Activated naive CD8-positive, alpha-beta T cell treated with anti-CD3 and anti-CD28 coated beads, Interleukin-2, amount 50 U/mL, for 16 hours (primary cell): Measurements from ENCODE around the gene ZNF804B.

Experiments
- DNase-seq: peaks from one replicate; pipeline ENCODE4 v3.0.0-alpha.2; 2020; ENCODE audit warnings: low read depth, low spot score

Gene ZNF804B

GRCh38 chr7:88759230-88760135 is at the start of gene ZNF804B:
Gene ZNF804B, plus strand, starts transcription at chr7:88759700. Its CDS starts 277 bp downstream, at chr7:88759977.
- no peak for DNase-seq

- DNase-seq: no peak
Observed at GRCh38 chr7:88735920-88736319, 23.6 kb upstream of the ZNF804B start.

GRCh38 chr7:88737632-88738031 is 21.9 kb upstream of the ZNF804B start:
- no peak for DNase-seq

GRCh38 chr7:88746126-88746525 is 13.4 kb upstream of the ZNF804B start:
- no peak for DNase-seq

- no peak for DNase-seq
Observed at GRCh38 chr7:88756802-88757201, 2.7 kb upstream of the ZNF804B start.

- DNase-seq: no peak
Observed at GRCh38 chr7:88757371-88757770, 2.1 kb upstream of the ZNF804B start.

GRCh38 chr7:88758381-88759229 is 895 bp upstream of the ZNF804B start:
- DNase-seq: no peak

- no peak for DNase-seq
Observed at GRCh38 chr7:88760136-88760515, 626 bp downstream of the ZNF804B start.

- DNase-seq: no peak
Observed at GRCh38 chr7:88761779-88762178, 2.3 kb downstream of the ZNF804B start.

GRCh38 chr7:88771417-88771816 is 11.9 kb downstream of the ZNF804B start:
- no peak for DNase-seq

- no peak for DNase-seq
Observed at GRCh38 chr7:88772776-88773175, 13.3 kb downstream of the ZNF804B start.

GRCh38 chr7:88775838-88776237 is 16.3 kb downstream of the ZNF804B start:
- DNase-seq: no peak

GRCh38 chr7:88787777-88788176 is 28.3 kb downstream of the ZNF804B start:
- no peak for DNase-seq

GRCh38 chr7:88789480-88790064 is 30.1 kb downstream of the ZNF804B start:
- no peak for DNase-seq

- no peak for DNase-seq
Observed at GRCh38 chr7:88791891-88792290, 32.4 kb downstream of the ZNF804B start.

GRCh38 chr7:88792361-88792760 is 32.9 kb downstream of the ZNF804B start:
- no peak for DNase-seq

GRCh38 chr7:88795553-88795952 is 36.1 kb downstream of the ZNF804B start, which contains the start of gene TEX47:
Gene TEX47, minus strand, starts transcription at chr7:88795737. Its CDS starts 795 bp downstream, at chr7:88794942.
- DNase-seq: no peak

- DNase-seq: no peak
Observed at GRCh38 chr7:88801046-88801445, 41.5 kb downstream of the ZNF804B start.

GRCh38 chr7:88806280-88807037 is 47.0 kb downstream of the ZNF804B start:
- DNase-seq: no peak

GRCh38 chr7:88818552-88818951 is 59.1 kb downstream of the ZNF804B start:
- no peak for DNase-seq

- DNase-seq: no peak
Observed at GRCh38 chr7:88826222-88826621, 66.7 kb downstream of the ZNF804B start.
